ENCODE measurements around the gene PDZD8.

Gene PDZD8

DNA sequence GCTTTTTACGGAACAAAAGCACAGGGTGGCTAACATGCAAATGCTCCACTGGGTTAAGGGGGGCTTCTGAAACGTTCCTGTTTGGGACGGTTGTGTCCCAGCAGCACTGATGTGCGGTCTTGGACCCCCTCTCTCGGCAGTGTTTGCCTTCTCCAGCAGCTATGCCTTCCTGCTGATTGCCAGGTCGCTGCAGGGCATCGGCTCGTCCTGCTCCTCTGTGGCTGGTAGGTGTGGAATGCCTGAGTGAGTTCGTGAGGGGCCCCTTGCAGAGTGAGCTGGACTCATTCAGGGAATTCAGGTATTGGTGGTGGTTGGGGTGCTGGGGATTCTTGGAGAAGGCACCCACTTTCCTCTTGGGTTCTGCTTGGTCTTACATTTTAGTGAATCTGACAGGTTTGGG, 121.3 kb downstream of the PDZD8 start:
- TF ChIP-seq, protein P1, sequence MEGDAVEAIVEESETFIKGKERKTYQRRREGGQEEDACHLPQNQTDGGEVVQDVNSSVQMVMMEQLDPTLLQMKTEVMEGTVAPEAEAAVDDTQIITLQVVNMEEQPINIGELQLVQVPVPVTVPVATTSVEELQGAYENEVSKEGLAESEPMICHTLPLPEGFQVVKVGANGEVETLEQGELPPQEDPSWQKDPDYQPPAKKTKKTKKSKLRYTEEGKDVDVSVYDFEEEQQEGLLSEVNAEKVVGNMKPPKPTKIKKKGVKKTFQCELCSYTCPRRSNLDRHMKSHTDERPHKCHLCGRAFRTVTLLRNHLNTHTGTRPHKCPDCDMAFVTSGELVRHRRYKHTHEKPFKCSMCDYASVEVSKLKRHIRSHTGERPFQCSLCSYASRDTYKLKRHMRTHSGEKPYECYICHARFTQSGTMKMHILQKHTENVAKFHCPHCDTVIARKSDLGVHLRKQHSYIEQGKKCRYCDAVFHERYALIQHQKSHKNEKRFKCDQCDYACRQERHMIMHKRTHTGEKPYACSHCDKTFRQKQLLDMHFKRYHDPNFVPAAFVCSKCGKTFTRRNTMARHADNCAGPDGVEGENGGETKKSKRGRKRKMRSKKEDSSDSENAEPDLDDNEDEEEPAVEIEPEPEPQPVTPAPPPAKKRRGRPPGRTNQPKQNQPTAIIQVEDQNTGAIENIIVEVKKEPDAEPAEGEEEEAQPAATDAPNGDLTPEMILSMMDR (IDR thresholded peaks at IDR 0.05; ENCODE audit: borderline replicate concordance, control extremely low read depth, extremely low read depth, insufficient read depth, missing control alignments) = no peak
- in situ Hi-C loops (cut with MboI; ENCODE audit: low sequenced_read_pairs, unreplicated experiment) = no loop called here
- no peak for DNase-seq (ENCODE audit: low spot score)

DNA sequence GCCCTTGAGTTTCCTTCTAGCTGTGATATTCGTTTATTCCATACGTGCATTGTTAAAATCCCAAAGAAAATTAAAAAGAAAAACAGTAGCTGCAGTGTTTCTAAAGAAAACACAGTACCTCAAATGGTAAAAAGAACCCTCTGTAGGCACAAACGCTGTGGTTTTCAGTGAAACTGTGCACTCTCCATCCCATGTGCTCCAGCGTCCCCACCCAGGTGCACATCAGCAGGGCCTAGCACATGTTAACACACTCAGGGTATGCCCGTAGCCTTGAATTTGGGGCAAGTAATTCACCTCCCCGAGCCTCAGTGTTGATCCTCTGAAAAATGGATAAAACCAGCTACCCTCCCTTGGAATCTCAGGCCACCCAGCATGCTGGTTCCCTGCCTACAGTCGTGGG, 124.8 kb downstream of the PDZD8 start:
- TF ChIP-seq, protein P1 (IDR thresholded peaks at IDR 0.05; ENCODE audit: borderline replicate concordance, control extremely low read depth, extremely low read depth, insufficient read depth, missing control alignments) = no peak
- DNase-seq (ENCODE audit: low spot score) = no peak
- in situ Hi-C loops (cut with MboI; ENCODE audit: low sequenced_read_pairs, unreplicated experiment) = no loop called here

DNA sequence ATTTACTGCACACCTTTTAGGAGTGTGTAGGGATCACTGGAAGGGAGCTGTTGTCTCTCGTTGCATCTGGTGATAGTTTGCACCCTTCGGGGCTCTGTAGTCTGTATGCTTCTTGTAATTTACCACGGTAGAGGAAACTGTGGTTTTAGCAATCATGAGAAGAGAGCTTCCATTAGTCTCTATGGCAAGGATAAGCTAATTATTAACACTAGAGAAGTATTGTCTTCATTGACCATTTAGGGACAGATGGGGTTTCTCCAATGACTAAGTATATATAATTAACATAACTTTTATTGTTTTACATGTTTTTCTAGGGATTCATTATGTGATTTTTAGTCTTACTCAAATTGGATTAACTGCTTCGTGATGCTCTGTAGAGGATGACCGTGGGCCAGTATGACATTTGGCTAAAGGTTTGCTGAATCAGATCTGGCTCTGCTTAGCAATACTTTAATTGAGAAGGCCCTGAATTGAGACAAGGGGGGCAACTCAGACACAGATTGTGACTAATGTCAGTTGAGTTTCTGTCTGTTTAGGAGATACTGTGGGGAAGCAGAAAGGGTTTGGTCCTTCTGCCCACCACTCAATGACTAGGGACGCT, 125.6 kb downstream of the PDZD8 start:
- TF ChIP-seq, protein P1 (IDR thresholded peaks at IDR 0.05; ENCODE audit: borderline replicate concordance, control extremely low read depth, extremely low read depth, insufficient read depth, missing control alignments) = no peak
- in situ Hi-C loops (cut with MboI; ENCODE audit: low sequenced_read_pairs, unreplicated experiment) = no loop called here
- no peak for DNase-seq (ENCODE audit: low spot score)

DNA sequence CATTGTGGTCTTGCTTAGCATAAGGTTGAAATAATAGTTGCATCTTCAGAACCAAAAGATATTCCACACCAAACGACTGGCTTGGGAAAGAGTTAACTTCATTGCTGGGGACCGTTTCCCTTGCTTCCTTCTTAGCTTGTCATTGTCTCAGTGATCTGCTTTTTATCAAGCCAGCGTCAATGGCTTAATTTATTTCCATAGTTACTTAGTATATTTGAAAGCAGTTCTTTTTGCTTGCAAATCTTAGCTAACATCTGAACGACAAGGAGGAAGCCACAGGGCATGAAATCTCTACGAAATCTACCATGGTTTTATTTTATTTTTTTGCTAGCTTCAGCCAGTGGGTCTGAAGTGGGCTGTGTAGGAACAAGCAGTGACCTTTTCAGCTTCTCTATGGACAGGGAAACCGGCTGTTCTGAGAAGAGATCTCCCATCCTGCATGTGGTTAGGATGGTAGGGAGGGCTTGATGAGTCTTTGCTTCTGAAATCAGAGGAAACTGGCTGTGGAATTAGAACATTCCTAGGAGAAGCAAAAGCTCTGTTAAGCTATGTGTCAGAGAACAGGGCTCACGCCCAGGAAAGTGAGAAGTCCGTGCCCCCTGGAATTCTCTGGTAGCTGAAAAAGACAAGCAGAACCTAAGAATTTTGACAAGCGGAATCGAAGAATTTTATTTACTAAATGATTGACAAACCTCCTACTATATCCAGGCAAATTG, 126.3 kb downstream of the PDZD8 start:
- in situ Hi-C loops (cut with MboI; ENCODE audit: low sequenced_read_pairs, unreplicated experiment) = no loop called here
- DNase-seq (ENCODE audit: low spot score) = no peak
- TF ChIP-seq, protein P1 (IDR thresholded peaks at IDR 0.05; ENCODE audit: borderline replicate concordance, control extremely low read depth, extremely low read depth, insufficient read depth, missing control alignments) = no peak

DNA sequence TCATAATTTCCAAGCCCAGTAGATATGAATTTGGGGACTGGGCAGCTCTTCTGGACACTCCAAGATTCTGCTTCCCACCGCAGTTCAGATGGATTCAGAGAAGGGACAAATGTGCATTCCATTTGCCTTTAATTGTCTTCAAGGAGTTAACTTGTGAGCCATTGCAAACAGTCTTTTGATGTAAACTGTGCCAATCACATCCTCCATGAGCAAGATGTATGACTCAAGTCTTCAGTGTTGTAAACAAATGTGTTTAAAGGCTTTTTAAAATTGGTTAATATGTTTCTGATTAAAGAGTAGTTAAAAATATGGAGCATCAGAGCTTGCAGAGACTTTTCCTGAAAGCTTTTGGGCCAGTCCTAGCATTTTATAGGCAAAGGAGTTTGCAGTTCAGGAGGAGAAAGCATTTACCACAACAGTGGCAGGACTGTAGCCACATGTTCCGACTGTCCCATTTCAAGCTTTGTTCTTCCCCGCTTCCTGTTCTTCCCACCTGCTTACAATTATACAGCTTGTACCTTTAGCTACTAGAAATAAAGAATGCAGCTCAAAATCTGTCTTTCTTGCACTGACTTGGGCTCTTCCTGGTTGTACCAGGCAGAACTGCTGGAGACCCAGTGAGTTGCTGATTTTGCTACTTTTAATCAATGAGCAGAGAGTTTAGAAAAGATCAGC, 128.1 kb downstream of the PDZD8 start:
- no peak for DNase-seq (ENCODE audit: low spot score)
- TF ChIP-seq, protein P1 (IDR thresholded peaks at IDR 0.05; ENCODE audit: borderline replicate concordance, control extremely low read depth, extremely low read depth, insufficient read depth, missing control alignments) = no peak
- in situ Hi-C loops (cut with MboI; ENCODE audit: low sequenced_read_pairs, unreplicated experiment) = no loop called here

DNA sequence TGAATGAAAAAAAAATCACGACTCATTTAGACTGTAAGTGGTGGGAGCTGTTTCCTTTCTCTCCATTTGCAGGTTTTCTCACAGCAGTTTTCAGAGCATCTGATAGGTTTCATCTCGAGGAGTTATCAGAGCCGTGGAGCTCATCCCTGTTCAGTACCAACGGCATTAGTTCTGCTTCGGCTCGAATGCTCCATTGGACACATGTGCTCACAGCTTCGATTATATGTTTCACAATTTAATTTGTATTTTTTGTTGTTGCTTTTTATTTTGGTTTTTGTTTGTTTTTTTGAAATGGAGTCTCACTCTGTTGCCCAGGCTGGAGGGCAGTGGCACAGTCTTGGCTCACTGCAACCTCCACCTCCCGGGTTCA, 132.8 kb downstream of the PDZD8 start:
- DNase-seq (ENCODE audit: low spot score) = no peak
- TF ChIP-seq, protein P1 (IDR thresholded peaks at IDR 0.05; ENCODE audit: borderline replicate concordance, control extremely low read depth, extremely low read depth, insufficient read depth, missing control alignments) = no peak
- in situ Hi-C loops (cut with MboI; ENCODE audit: low sequenced_read_pairs, unreplicated experiment) = no loop called here
